ENCODE data around the gene THSD4.

Gene THSD4

GRCh38 chr15:71187526-71187925 is 72.3 kb downstream of the THSD4 start:
- CTCF ChIA-PET = interaction anchor here (0.9 kb wide), 1 partner anchor 120 kb away, joined by 3 read pairs; no protein-coding TSS in a partner anchor
- DNase-seq (ENCODE audit: extremely low spot score) = no peak

DNA sequence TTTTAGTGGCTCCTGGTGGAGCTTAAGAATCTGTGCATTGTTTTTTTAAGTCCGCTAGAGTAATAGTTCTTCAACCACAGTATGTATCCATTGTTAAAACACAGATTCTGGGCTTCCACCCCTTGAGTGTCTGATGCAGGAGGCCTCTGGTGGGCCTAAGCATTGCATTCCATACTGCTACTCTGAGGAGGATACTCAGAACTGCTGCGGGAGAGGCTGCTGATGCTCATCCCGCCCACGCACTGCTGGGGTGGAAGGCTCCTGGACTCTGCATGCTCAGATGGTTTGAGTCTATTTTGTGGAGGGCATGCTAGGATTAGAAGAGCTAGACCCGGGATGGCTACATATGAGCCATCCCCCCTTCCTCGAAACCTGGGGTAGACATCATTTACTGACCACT is 74.4 kb downstream of the THSD4 start:
- DNase-seq (ENCODE audit: extremely low spot score) = no peak
- ChIA-PET CTCF (no interaction called here), POLR2A (no interaction called here)
- TF ChIP-seq, protein P1, sequence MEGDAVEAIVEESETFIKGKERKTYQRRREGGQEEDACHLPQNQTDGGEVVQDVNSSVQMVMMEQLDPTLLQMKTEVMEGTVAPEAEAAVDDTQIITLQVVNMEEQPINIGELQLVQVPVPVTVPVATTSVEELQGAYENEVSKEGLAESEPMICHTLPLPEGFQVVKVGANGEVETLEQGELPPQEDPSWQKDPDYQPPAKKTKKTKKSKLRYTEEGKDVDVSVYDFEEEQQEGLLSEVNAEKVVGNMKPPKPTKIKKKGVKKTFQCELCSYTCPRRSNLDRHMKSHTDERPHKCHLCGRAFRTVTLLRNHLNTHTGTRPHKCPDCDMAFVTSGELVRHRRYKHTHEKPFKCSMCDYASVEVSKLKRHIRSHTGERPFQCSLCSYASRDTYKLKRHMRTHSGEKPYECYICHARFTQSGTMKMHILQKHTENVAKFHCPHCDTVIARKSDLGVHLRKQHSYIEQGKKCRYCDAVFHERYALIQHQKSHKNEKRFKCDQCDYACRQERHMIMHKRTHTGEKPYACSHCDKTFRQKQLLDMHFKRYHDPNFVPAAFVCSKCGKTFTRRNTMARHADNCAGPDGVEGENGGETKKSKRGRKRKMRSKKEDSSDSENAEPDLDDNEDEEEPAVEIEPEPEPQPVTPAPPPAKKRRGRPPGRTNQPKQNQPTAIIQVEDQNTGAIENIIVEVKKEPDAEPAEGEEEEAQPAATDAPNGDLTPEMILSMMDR (IDR thresholded peaks at IDR 0.05; ENCODE audit: control extremely low read depth, extremely low read depth, low read depth, missing control alignments) = no peak

More at GRCh38 chr15:71187526-71187925, 72.3 kb downstream of the THSD4 start:
- TF ChIP-seq, protein P1 (IDR thresholded peaks at IDR 0.05; ENCODE audit: control extremely low read depth, extremely low read depth, low read depth, missing control alignments) = no peak
- POLR2A ChIA-PET = no interaction called here

- ChIA-PET CTCF (no interaction called here), POLR2A (no interaction called here)
- TF ChIP-seq, protein P1 (IDR thresholded peaks at IDR 0.05; ENCODE audit: control extremely low read depth, extremely low read depth, low read depth, missing control alignments) = no peak
- no peak for DNase-seq (ENCODE audit: extremely low spot score)
Measured at GRCh38 chr15:71191296-71191695, 76.0 kb downstream of the THSD4 start.

GRCh38 chr15:71192816-71193215 is 77.5 kb downstream of the THSD4 start:
- DNase-seq (ENCODE audit: extremely low spot score) = no peak
- ChIA-PET CTCF (no interaction called here), POLR2A (no interaction called here)
- TF ChIP-seq, protein P1 (IDR thresholded peaks at IDR 0.05; ENCODE audit: control extremely low read depth, extremely low read depth, low read depth, missing control alignments) = no peak

- ChIA-PET CTCF (no interaction called here), POLR2A (no interaction called here)
- DNase-seq (ENCODE audit: extremely low spot score) = no peak
- TF ChIP-seq, protein P1 (IDR thresholded peaks at IDR 0.05; ENCODE audit: control extremely low read depth, extremely low read depth, low read depth, missing control alignments) = no peak
Measured at GRCh38 chr15:71194286-71194685, 79.0 kb downstream of the THSD4 start.

DNA sequence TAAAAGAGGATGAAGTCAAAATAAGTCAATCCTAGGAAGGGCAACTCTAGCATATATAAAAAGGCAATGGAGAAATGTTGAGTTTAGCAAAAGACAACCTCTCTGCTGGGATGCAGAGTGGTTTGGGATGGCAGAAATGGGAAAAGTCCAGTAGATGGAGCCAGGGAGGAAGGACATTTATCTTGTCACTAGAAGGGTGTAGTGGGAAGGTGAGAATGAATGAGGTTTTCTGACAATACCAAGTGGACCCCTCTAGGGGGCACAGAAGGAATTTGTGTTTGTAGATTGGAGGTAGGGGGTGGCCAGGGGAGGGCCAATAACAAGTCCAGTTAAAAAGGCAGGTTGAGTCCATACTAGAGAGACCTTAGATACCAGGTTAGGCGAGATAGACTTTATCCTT is 80.0 kb downstream of the THSD4 start:
- no peak for DNase-seq (ENCODE audit: extremely low spot score)
- POLR2A ChIA-PET = no interaction called here
- CTCF ChIA-PET = no interaction called here
- TF ChIP-seq, protein P1 (IDR thresholded peaks at IDR 0.05; ENCODE audit: control extremely low read depth, extremely low read depth, low read depth, missing control alignments) = no peak

- TF ChIP-seq, protein P1 (IDR thresholded peaks at IDR 0.05; ENCODE audit: control extremely low read depth, extremely low read depth, low read depth, missing control alignments) = no peak
- DNase-seq (ENCODE audit: extremely low spot score) = no peak
- ChIA-PET CTCF (no interaction called here), POLR2A (no interaction called here)
Measured at GRCh38 chr15:71197620-71198019, 82.3 kb downstream of the THSD4 start.

All from GM10248 (cell line).